Keratinocyte (primary cell): ENCODE data around the gene APBB1. TPM values are rescaled to one million over a fixed set of nuclear protein-coding genes. Genes with fewer than 3 reads are reported as not detected.

Experiments used
- DNase-seq: peaks from one replicate; pipeline ENCODE4 v3.0.0-alpha.2; 2011; ENCODE audit warnings: low read depth, missing footprints, low spot score
- FAIRE-seq: peaks from 2 replicates; lab custom pipeline; 2011; peaks lifted over from hg19 to GRCh38; lab: Jason Lieb, UNC
- H2AFZ ChIP-seq: 2 replicates; pipeline ENCODE4 v1.6.0; 2012; ENCODE audit warnings: low read length, control low read depth, inconsistent platforms; ENCODE audit not compliant: control insufficient read depth
- H3K27ac ChIP-seq: 2 replicates; pipeline ENCODE4 v1.5.1; 2011; ENCODE audit warnings: low read length; ENCODE audit not compliant: control insufficient read depth, insufficient read depth
- H3K27me3 ChIP-seq: 3 replicates; pipeline ENCODE4 v1.6.0; 2011; ENCODE audit warnings: low read length; ENCODE audit not compliant: control insufficient read depth, insufficient read depth; ENCODE audit errors: extremely low read depth
- H3K36me3 ChIP-seq, 2 experiments: 2 replicates in 1 of 2; 3 replicates in 1 of 2; pipeline ENCODE4 v1.5.1; 2011; ENCODE audit warnings: low read length in 2 of 2, mild to moderate bottlenecking in 1 of 2; ENCODE audit not compliant: control insufficient read depth in 2 of 2, insufficient read depth in 2 of 2; ENCODE audit errors: extremely low read depth in 1 of 2
- H3K4me1 ChIP-seq: 3 replicates; pipeline ENCODE4 v1.5.1; 2011; ENCODE audit warnings: low read length; ENCODE audit not compliant: control insufficient read depth, insufficient read depth; ENCODE audit errors: extremely low read depth
- H3K4me2 ChIP-seq: 3 replicates; pipeline ENCODE4 v1.6.0; 2011; ENCODE audit warnings: low read depth, low read length; ENCODE audit not compliant: control insufficient read depth, insufficient read depth; ENCODE audit errors: extremely low read depth
- H3K4me3 ChIP-seq, 3 experiments: fragments of 200-600 bp in 1 of 3; sonication (generic) in 1 of 3; 2 replicates in 2 of 3; 3 replicates in 1 of 3; pipeline ENCODE4 v1.5.1; 2011 to 2016; ENCODE audit warnings: low read length in 3 of 3, mild to moderate bottlenecking in 3 of 3, control low read depth in 2 of 3, inconsistent platforms in 1 of 3, low read depth in 1 of 3, mixed read lengths in 1 of 3, mixed run types in 1 of 3, moderate library complexity in 1 of 3; ENCODE audit not compliant: control insufficient read depth in 2 of 3, insufficient read depth in 2 of 3; ENCODE audit errors: extremely low read depth in 1 of 3
- H3K79me2 ChIP-seq: 2 replicates; pipeline ENCODE4 v1.6.0; 2012; ENCODE audit warnings: low read length; ENCODE audit not compliant: control insufficient read depth, insufficient read depth
- H3K9ac ChIP-seq: 3 replicates; pipeline ENCODE4 v1.6.0; 2011; ENCODE audit warnings: low read length; ENCODE audit not compliant: control insufficient read depth, insufficient read depth; ENCODE audit errors: extremely low read depth
- H3K9me1 ChIP-seq: 3 replicates; pipeline ENCODE4 v1.6.0; 2011; ENCODE audit warnings: low read length; ENCODE audit not compliant: control insufficient read depth, insufficient read depth; ENCODE audit errors: extremely low read depth
- H3K9me3 ChIP-seq: 2 replicates; pipeline ENCODE4 v1.5.1; 2012; ENCODE audit warnings: low read depth, low read length; ENCODE audit not compliant: control insufficient read depth
- H4K20me1 ChIP-seq: 3 replicates; pipeline ENCODE4 v1.6.0; 2011; ENCODE audit warnings: low read length; ENCODE audit not compliant: control insufficient read depth, insufficient read depth; ENCODE audit errors: extremely low read depth
- CTCF ChIP-seq, 3 experiments: IDR thresholded peaks in 1 of 3; conservative IDR thresholded peaks in 1 of 3; optimal IDR thresholded peaks in 1 of 3; 2 replicates in 2 of 3; 3 replicates in 1 of 3; pipeline versions ENCODE3 to v1.5.1; 2011; ENCODE audit warnings: low read length in 3 of 3, mild to moderate bottlenecking in 3 of 3, moderate library complexity in 2 of 3, control low read depth in 1 of 3, inconsistent platforms in 1 of 3; ENCODE audit not compliant: insufficient read depth in 2 of 3; ENCODE audit errors: extremely low read depth in 1 of 3
- EZH2 ChIP-seq: IDR thresholded peaks from one replicate; pipeline ENCODE4 v1.6.1; 2012; ENCODE audit warnings: inconsistent platforms, mild to moderate bottlenecking, low read length, moderate library complexity
- dilution Hi-C: fragments of 300-500 bp; cut with MboI; formaldehyde crosslinking; loops from one replicate; pipeline ENCODE4 v1.7.0; 2020; ENCODE audit warnings: low sequenced_read_pairs; ENCODE audit not compliant: extremely low pct_ligation_motif_present
- polyA plus RNA-seq, 5 experiments: library from polyadenylated mRNA; depleted of rRNA in 3 of 5; stranded (reverse) in 3 of 5; stranded (forward) in 1 of 5; unstranded in 1 of 5; fragments of >200 nt; gene quantifications; 1 replicate in 1 of 5; 2 replicates in 3 of 5; 3 replicates in 1 of 5; pipeline versions ENCODE4 v1.2.1 to v1.2.3, GENCODE V29; 2011 to 2012; ENCODE audit warnings: missing spikeins in 2 of 5, low read depth in 1 of 5, low replicate concordance in 1 of 5

The APBB1 gene
- polyA plus RNA-seq, 1 donor (not counting 4 experiments of a cell fraction or from before 2014, with no cell fraction given) = 3.7 TPM

- no peaks in the 10 kb centered on the region for H3K4me1 ChIP-seq
- no peaks in the 10 kb centered on the region for H4K20me1 ChIP-seq
- DNase-seq = no peak
These were observed 18.2 kb downstream of the APBB1 start for GRCh38 chr11:6400431-6401345.

DNA sequence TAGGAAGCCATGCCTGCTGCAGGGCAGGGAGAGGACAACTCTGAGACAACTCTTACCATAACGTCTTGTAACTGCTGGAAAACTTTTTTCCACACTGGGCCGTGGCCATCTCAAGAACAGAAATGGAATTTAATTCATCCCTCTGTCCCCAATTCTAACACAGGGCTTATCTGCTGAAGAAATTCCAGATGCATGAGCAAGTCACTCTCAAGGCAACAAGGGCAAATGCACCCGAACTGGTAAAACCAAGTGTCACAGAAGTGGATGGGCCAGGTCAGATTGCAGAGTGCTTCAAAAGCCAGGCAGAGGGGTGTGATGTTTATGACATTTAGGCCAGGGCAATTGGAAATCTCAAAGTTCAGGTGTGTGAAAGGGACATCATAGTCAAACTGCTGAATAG is 21.3 kb downstream of the APBB1 start:
- no peaks in the 10 kb centered on the region for H3K79me2 ChIP-seq
- H3K4me3 ChIP-seq = no peak overlapping the region
- FAIRE-seq (no peak), DNase-seq (no peak)
- no peaks in the 10 kb centered on the region for H4K20me1 ChIP-seq
- no peak overlapping the region for H2AFZ ChIP-seq
- dilution Hi-C loops = no loop called here
- H3K4me1 ChIP-seq = no peaks in the 10 kb centered on the region
- no peak overlapping the region for H3K4me2 ChIP-seq
- H3K9me1 ChIP-seq = no peaks in the 10 kb centered on the region
- H3K27ac ChIP-seq = no peak overlapping the region
- H3K27me3 ChIP-seq = no peaks in the 10 kb centered on the region
- H3K36me3 ChIP-seq = no peaks in the 10 kb centered on the region
- no peak overlapping the region for H3K9ac ChIP-seq
- no peaks in the 10 kb centered on the region for H3K9me3 ChIP-seq
- TF ChIP-seq EZH2 = no peak
- TF ChIP-seq CTCF (optimal IDR thresholded peaks at IDR 0.05 in 1 of 3, IDR thresholded peaks at IDR 0.05 in 1 of 3, conservative IDR thresholded peaks at IDR 0.05 in 1 of 3; ENCODE audit: extremely low read depth in 1 of 3, insufficient read depth in 2 of 3, low read length in 3 of 3) = no peak

More at GRCh38 chr11:6400431-6401345, 18.2 kb downstream of the APBB1 start:
- H2AFZ ChIP-seq = no peak overlapping the region
- H3K4me2 ChIP-seq = no peak overlapping the region
- no peaks in the 10 kb centered on the region for H3K9me3 ChIP-seq
- no peaks in the 10 kb centered on the region for H3K9me1 ChIP-seq
- no peak overlapping the region for H3K4me3 ChIP-seq
- no peak for FAIRE-seq
- dilution Hi-C loops = no loop called here
- no peak overlapping the region for H3K9ac ChIP-seq
- H3K36me3 ChIP-seq = no peaks in the 10 kb centered on the region
- H3K27me3 ChIP-seq = no peaks in the 10 kb centered on the region
- no peak overlapping the region for H3K27ac ChIP-seq
- TF ChIP-seq CTCF (optimal IDR thresholded peaks at IDR 0.05 in 1 of 3, IDR thresholded peaks at IDR 0.05 in 1 of 3, conservative IDR thresholded peaks at IDR 0.05 in 1 of 3; ENCODE audit: extremely low read depth in 1 of 3, insufficient read depth in 2 of 3, low read length in 3 of 3) (no peak), EZH2 (no peak)
- H3K79me2 ChIP-seq = no peaks in the 10 kb centered on the region
